HEK293 (cell line): ENCODE data around the gene PADI3.

Experiments
- CTCF ChIA-PET: fragments of 350-600 bp; formaldehyde crosslinking; extraction: SDS; loops from one replicate; lab custom pipeline; 2021; ENCODE audit warnings: antibody characterized with exemption; lab: Yijun Ruan, JAX
- POLR2A ChIA-PET: fragments of 300-600 bp; formaldehyde crosslinking; extraction: SDS; loops from one replicate; lab custom pipeline; 2020; ENCODE audit warnings: antibody characterized with exemption, inconsistent platforms; lab: Yijun Ruan, JAX
- H3K27ac ChIP-seq: fragments of 200-500 bp; sonication (Bioruptor generic); 2 replicates; pipeline ENCODE4 v1.5.1; 2014; ENCODE audit warnings: low read depth, low read length, control low read depth, inconsistent platforms; ENCODE audit errors: extremely low read depth
- H3K36me3 ChIP-seq, 2 experiments: fragments of 200-500 bp in 1 of 2; sonication (Bioruptor generic) in 1 of 2; 1 replicate in 1 of 2; 2 replicates in 1 of 2; pipeline ENCODE4 v1.5.1; 2014 to 2017; ENCODE audit warnings: inconsistent platforms in 2 of 2, low read length in 2 of 2; ENCODE audit not compliant: control insufficient read depth in 2 of 2, insufficient read depth in 1 of 2
- H3K4me1 ChIP-seq: fragments of 200-500 bp; sonication (Bioruptor generic); 2 replicates; pipeline ENCODE4 v1.5.1; 2014; ENCODE audit warnings: mild to moderate bottlenecking, low read length, inconsistent platforms; ENCODE audit not compliant: control insufficient read depth, insufficient read depth
- H3K4me3 ChIP-seq: 2 replicates; pipeline ENCODE4 v1.5.1; 2011; ENCODE audit warnings: low read depth, mild to moderate bottlenecking, control low read depth, low read length, moderate library complexity
- H3K9me3 ChIP-seq: fragments of 200-500 bp; sonication (Bioruptor generic); 2 replicates; pipeline ENCODE4 v1.5.1; 2014; ENCODE audit warnings: low read depth, low read length, inconsistent platforms; ENCODE audit not compliant: control insufficient read depth, insufficient read depth
- EGR2 ChIP-seq: fragments of 450-650 bp; formaldehyde crosslinking; IDR thresholded peaks from 2 replicates; pipeline ENCODE4 v1.5.1; 2016; ENCODE audit warnings: low read depth, missing biosample characterization, missing genetic modification characterization
- GLIS2 ChIP-seq: fragments of 450-650 bp; formaldehyde crosslinking; IDR thresholded peaks from 2 replicates; pipeline ENCODE4 v1.5.1; 2016; ENCODE audit warnings: missing biosample characterization, missing genetic modification characterization
- KLF8 ChIP-seq: fragments of 450-650 bp; formaldehyde crosslinking; IDR thresholded peaks from 2 replicates; pipeline ENCODE4 v1.5.1; 2016; ENCODE audit warnings: missing biosample characterization, missing genetic modification characterization
- SCRT2 ChIP-seq: fragments of 450-650 bp; formaldehyde crosslinking; IDR thresholded peaks from 2 replicates; pipeline ENCODE4 v1.5.1; 2016; ENCODE audit warnings: missing biosample characterization, missing genetic modification characterization
- WT1 ChIP-seq: fragments of 450-650 bp; formaldehyde crosslinking; IDR thresholded peaks from 2 replicates; pipeline ENCODE4 v1.5.1; 2016; ENCODE audit warnings: missing biosample characterization, missing genetic modification characterization
- ZIC2 ChIP-seq: fragments of 450-650 bp; formaldehyde crosslinking; IDR thresholded peaks from 2 replicates; pipeline ENCODE4 v1.5.1; 2016; ENCODE audit warnings: missing biosample characterization, missing genetic modification characterization
- ZNF311 ChIP-seq: fragments of 450-650 bp; formaldehyde crosslinking; IDR thresholded peaks from 2 replicates; pipeline ENCODE4 v1.5.1; 2017; ENCODE audit warnings: missing biosample characterization, missing genetic modification characterization, borderline replicate concordance
- ZNF335 ChIP-seq: fragments of 450-650 bp; formaldehyde crosslinking; conservative IDR thresholded peaks from 2 replicates; pipeline ENCODE4 v1.5.1; 2016; ENCODE audit warnings: missing biosample characterization, missing genetic modification characterization
- ZNF501 ChIP-seq: fragments of 450-650 bp; formaldehyde crosslinking; IDR thresholded peaks from 2 replicates; pipeline ENCODE4 v1.5.1; 2016; ENCODE audit warnings: missing biosample characterization, missing genetic modification characterization
- ZNF529 ChIP-seq: fragments of 450-650 bp; formaldehyde crosslinking; IDR thresholded peaks from 2 replicates; pipeline ENCODE4 v1.5.1; 2017; ENCODE audit warnings: missing genetic modification characterization, missing biosample characterization; ENCODE audit not compliant: insufficient replicate concordance
- ZNF560 ChIP-seq: fragments of 450-650 bp; formaldehyde crosslinking; IDR thresholded peaks from 2 replicates; pipeline ENCODE4 v1.5.1; 2017; ENCODE audit warnings: missing biosample characterization, missing genetic modification characterization, borderline replicate concordance
- ZNF664 ChIP-seq: fragments of 450-650 bp; formaldehyde crosslinking; IDR thresholded peaks from 2 replicates; pipeline ENCODE4 v1.5.1; 2016; ENCODE audit warnings: missing biosample characterization, missing genetic modification characterization
- ZNF785 ChIP-seq: fragments of 450-650 bp; formaldehyde crosslinking; IDR thresholded peaks from 2 replicates; pipeline ENCODE4 v1.5.1; 2016; ENCODE audit warnings: missing biosample characterization, missing genetic modification characterization
- TF ChIP-seq, protein P1 (sequence below): fragments of 450-650 bp; formaldehyde crosslinking; IDR thresholded peaks from 2 replicates; pipeline ENCODE4 v1.5.1; 2016; ENCODE audit warnings: missing biosample characterization, missing genetic modification characterization
- TF ChIP-seq, protein P2 (sequence below): fragments of 450-650 bp; formaldehyde crosslinking; IDR thresholded peaks from 2 replicates; pipeline ENCODE4 v1.5.1; 2017; ENCODE audit warnings: missing biosample characterization, missing genetic modification characterization
- TF ChIP-seq, protein P3 (sequence below): fragments of 450-650 bp; formaldehyde crosslinking; IDR thresholded peaks from 2 replicates; pipeline ENCODE4 v1.5.1; 2017; ENCODE audit warnings: missing biosample characterization, missing genetic modification characterization
- TF ChIP-seq, protein P4 (sequence below): IDR thresholded peaks from 2 replicates; pipeline ENCODE4 v1.6.1; 2011; ENCODE audit warnings: mild to moderate bottlenecking, low read depth, low read length, borderline replicate concordance
- TF ChIP-seq, protein P5 (sequence below): fragments of 450-650 bp; IDR thresholded peaks from 2 replicates; pipeline ENCODE4 v1.5.1; 2018; ENCODE audit warnings: missing biosample characterization, missing genetic modification characterization

PADI3 gene

DNA sequence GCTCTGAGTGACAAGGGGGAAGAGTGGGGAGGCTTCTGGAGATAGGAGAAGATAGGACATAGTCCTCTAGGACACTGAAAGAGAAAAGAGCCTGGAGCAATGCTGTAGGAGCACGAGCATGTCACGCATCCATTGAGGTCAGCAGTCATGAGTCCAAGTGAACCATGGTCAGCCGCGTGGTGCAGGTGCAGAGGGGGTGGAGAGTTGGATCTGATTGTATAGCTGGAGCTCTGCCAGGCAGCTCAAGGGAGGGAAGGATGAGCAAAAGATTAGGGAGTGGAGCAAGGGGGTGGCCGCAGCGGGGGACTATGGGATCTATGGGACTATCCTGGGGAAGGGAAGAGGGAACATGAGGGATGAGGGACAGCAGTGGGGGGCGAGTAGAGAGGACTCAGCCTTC is 30.0 kb upstream of the PADI3 start:
- no peaks in the 10 kb centered on the region for H3K4me1 ChIP-seq
- ChIA-PET POLR2A (no interaction called here), CTCF (no interaction called here)
- no peak overlapping the region for H3K4me3 ChIP-seq
- TF ChIP-seq ZNF785 (no peak), EGR2 (tag by site-specific recombination) (peak; percentile 39; the same call in 1 of the 2 replicates), ZIC2 (tag by site-specific recombination) (0 out of 2 replicates have a peak, but pooled peaks have one; percentile 24), KLF8 (no peak), ZNF560 (no peak), GLIS2 (tag by site-specific recombination) (peak; percentile 19; the same call in 1 of the 2 replicates), ZNF529 (tag by site-specific recombination) (no peak), SCRT2 (no peak), WT1 (peak; percentile 93), ZNF501 (no peak)
- TF ChIP-seq, protein P1, sequence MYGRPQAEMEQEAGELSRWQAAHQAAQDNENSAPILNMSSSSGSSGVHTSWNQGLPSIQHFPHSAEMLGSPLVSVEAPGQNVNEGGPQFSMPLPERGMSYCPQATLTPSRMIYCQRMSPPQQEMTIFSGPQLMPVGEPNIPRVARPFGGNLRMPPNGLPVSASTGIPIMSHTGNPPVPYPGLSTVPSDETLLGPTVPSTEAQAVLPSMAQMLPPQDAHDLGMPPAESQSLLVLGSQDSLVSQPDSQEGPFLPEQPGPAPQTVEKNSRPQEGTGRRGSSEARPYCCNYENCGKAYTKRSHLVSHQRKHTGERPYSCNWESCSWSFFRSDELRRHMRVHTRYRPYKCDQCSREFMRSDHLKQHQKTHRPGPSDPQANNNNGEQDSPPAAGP (tag by site-specific recombination), result peak; percentile 64
- TF ChIP-seq, protein P2, sequence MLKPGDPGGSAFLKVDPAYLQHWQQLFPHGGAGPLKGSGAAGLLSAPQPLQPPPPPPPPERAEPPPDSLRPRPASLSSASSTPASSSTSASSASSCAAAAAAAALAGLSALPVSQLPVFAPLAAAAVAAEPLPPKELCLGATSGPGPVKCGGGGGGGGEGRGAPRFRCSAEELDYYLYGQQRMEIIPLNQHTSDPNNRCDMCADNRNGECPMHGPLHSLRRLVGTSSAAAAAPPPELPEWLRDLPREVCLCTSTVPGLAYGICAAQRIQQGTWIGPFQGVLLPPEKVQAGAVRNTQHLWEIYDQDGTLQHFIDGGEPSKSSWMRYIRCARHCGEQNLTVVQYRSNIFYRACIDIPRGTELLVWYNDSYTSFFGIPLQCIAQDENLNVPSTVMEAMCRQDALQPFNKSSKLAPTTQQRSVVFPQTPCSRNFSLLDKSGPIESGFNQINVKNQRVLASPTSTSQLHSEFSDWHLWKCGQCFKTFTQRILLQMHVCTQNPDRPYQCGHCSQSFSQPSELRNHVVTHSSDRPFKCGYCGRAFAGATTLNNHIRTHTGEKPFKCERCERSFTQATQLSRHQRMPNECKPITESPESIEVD, result no peak
- TF ChIP-seq, protein P3, sequence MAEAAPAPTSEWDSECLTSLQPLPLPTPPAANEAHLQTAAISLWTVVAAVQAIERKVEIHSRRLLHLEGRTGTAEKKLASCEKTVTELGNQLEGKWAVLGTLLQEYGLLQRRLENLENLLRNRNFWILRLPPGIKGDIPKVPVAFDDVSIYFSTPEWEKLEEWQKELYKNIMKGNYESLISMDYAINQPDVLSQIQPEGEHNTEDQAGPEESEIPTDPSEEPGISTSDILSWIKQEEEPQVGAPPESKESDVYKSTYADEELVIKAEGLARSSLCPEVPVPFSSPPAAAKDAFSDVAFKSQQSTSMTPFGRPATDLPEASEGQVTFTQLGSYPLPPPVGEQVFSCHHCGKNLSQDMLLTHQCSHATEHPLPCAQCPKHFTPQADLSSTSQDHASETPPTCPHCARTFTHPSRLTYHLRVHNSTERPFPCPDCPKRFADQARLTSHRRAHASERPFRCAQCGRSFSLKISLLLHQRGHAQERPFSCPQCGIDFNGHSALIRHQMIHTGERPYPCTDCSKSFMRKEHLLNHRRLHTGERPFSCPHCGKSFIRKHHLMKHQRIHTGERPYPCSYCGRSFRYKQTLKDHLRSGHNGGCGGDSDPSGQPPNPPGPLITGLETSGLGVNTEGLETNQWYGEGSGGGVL (tag by site-specific recombination), result no peak; the same call in 1 of the 2 replicates
- H3K27ac ChIP-seq, result no peak overlapping the region
- H3K36me3 ChIP-seq, result no peaks in the 10 kb centered on the region
- H3K9me3 ChIP-seq, result no peaks in the 10 kb centered on the region

DNA sequence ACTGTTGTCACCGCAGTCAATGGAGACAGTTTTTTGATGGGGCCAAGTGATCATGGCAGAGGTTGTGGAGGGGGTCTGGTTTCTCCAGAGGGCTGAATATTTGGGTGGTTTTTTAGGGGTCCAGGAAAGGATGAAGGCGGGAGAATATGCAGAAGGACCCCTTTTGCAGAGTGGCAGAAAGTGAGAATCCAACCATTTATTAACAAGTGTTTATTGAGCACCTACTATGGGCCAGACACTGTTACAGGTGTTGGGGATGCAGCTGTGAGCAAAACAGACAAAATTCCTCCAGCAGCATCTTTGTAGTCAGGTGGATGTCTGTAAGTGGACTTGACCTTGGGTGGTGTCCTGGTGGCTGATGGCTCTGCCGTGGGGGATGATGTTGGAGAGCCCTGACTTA is 28.6 kb upstream of the PADI3 start:
- Histone ChIP-seq H3K36me3 (no peaks in the 10 kb centered on the region), H3K4me1 (no peaks in the 10 kb centered on the region), H3K27ac (no peak overlapping the region), H3K4me3 (no peak overlapping the region), H3K9me3 (no peaks in the 10 kb centered on the region)
- TF ChIP-seq, protein P4, sequence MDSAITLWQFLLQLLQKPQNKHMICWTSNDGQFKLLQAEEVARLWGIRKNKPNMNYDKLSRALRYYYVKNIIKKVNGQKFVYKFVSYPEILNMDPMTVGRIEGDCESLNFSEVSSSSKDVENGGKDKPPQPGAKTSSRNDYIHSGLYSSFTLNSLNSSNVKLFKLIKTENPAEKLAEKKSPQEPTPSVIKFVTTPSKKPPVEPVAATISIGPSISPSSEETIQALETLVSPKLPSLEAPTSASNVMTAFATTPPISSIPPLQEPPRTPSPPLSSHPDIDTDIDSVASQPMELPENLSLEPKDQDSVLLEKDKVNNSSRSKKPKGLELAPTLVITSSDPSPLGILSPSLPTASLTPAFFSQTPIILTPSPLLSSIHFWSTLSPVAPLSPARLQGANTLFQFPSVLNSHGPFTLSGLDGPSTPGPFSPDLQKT, result no peak
- TF ChIP-seq ZNF311 (tag by site-specific recombination) (no peak), ZNF335 (tag by site-specific recombination) (no peak), ZNF664 (tag by site-specific recombination) (peak; percentile 91)
- TF ChIP-seq, protein P5, sequence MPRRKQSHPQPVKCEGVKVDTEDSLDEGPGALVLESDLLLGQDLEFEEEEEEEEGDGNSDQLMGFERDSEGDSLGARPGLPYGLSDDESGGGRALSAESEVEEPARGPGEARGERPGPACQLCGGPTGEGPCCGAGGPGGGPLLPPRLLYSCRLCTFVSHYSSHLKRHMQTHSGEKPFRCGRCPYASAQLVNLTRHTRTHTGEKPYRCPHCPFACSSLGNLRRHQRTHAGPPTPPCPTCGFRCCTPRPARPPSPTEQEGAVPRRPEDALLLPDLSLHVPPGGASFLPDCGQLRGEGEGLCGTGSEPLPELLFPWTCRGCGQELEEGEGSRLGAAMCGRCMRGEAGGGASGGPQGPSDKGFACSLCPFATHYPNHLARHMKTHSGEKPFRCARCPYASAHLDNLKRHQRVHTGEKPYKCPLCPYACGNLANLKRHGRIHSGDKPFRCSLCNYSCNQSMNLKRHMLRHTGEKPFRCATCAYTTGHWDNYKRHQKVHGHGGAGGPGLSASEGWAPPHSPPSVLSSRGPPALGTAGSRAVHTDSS (tag by site-specific recombination), result no peak
- CTCF ChIA-PET, result no interaction called here
- POLR2A ChIA-PET, result no interaction called here
